Thyroid gland (tissue), 4 donors: ENCODE measurements around the gene PCDHA8. TPM values are rescaled to one million over a fixed set of nuclear protein-coding genes. Genes with fewer than 3 reads are reported as not detected.
A peak's percentile ranks its signal among the peaks of the same experiment; 100 is the strongest.
"Not testable (repeated sequence)": the region's sequence is repeated elsewhere in the genome, so short reads cannot be mapped to it uniquely, and the experiment has no call there.

Experiments
- DNase-seq, 2 donors: peaks; one replicate each; pipeline ENCODE4 v3.0.0-alpha.2; 2019
- H3K27ac ChIP-seq, 3 donors: fragments of 200-600 bp; sonication (generic); 1 replicate in 2 of 3; 2 replicates in 1 of 3; pipeline ENCODE4 v1.5.1; 2016 to 2019; ENCODE audit warnings: mild to moderate bottlenecking in 1 of 3, moderate library complexity in 1 of 3
- H3K27me3 ChIP-seq: fragments of 200-600 bp; sonication (generic); one replicate; pipeline ENCODE4 v1.5.1; 2019
- H3K36me3 ChIP-seq, 2 donors: fragments of 200-600 bp; sonication (generic); one replicate each; pipeline ENCODE4 v1.5.1; 2016 to 2019
- H3K4me1 ChIP-seq, 2 donors: fragments of 200-600 bp; sonication (generic); one replicate each; pipeline ENCODE4 v1.5.1; 2017 to 2019
- H3K4me3 ChIP-seq, 3 donors: fragments of 200-600 bp; sonication (generic); replicated peaks in 1 of 3; 1 replicate in 2 of 3; 2 replicates in 1 of 3; pipeline ENCODE4 v1.5.1; 2016; ENCODE audit warnings: mild to moderate bottlenecking in 1 of 3
- H3K9me3 ChIP-seq: fragments of 200-600 bp; sonication (generic); one replicate; pipeline ENCODE4 v1.5.1; 2017
- CTCF ChIP-seq, 6 experiments: fragments of 200-600 bp in 3 of 6; fragments of 450-650 bp in 3 of 6; sonication (generic) in 3 of 6; IDR thresholded peaks; one replicate each; pipeline ENCODE4 v1.5.1; 2016 to 2019; ENCODE audit warnings: antibody characterized with exemption in 6 of 6, mild to moderate bottlenecking in 2 of 6, inconsistent platforms in 1 of 6, moderate library complexity in 1 of 6
- POLR2A ChIP-seq, 2 donors: fragments of 450-650 bp; IDR thresholded peaks; one replicate each; pipeline ENCODE4 v1.6.1; 2017; ENCODE audit warnings: antibody characterized with exemption in 2 of 2, mild to moderate bottlenecking in 2 of 2, moderate library complexity in 1 of 2
- WGBS, 2 donors: methylation state at CpG; one replicate each; pipeline ENCODE4 v1.1.5; 2017; 5-methylcytosine and 5-hydroxymethylcytosine counted together
- intact Hi-C: fragments of 100-400 bp; cut with DNase I; formaldehyde crosslinking; loops from one replicate; pipeline ENCODE4 v1.15.1; 2023
- total RNA-seq, 4 donors: library from RNA; depleted of rRNA; stranded (reverse); fragments of >200 nt; gene quantifications; one replicate each; pipeline ENCODE4 v1.2.3, GENCODE V29; 2016

PCDHA8 gene
- total RNA-seq, 4 donors from 2014 or later: 0.27 to 0.93 (median 0.33) TPM; not detected in 1

- 14 to 17% methylated on average over 17 to 25 of the region's 27 CpGs for WGBS, 2 donors
These were observed 13.2 kb upstream of the PCDHA8 start, which contains the start of gene PCDHA6 for GRCh38 chr5:140827704-140828361. PCDHA6 (plus strand) TSS chr5:140827960; CDS start chr5:140828092, 132 bp downstream.

DNA sequence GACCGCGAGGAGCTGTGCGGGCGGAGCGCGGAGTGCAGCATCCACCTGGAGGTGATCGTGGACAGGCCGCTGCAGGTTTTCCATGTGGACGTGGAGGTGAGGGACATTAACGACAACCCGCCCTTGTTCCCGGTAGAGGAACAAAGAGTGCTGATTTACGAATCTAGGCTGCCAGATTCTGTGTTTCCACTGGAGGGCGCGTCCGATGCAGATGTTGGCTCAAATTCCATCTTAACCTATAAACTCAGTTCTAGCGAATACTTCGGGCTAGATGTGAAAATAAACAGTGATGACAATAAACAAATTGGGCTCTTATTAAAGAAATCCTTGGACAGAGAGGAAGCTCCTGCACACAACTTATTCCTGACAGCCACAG, 12.6 kb upstream of the PCDHA8 start:
- Histone ChIP-seq H3K4me1 (no peaks in the 10 kb centered on the region), H3K4me3 (peak overlapping the region in 1 of 3 donors; percentile 11), H3K27ac (no peak overlapping the region), H3K36me3 (no peaks in the 10 kb centered on the region), H3K9me3 (no peaks in the 10 kb centered on the region), H3K27me3 (peaks cover 7% of the 10 kb centered on the region)
- WGBS, 2 donors: 14 to 18% methylated on average over 16 to 18 of the region's 18 CpGs
- DNase-seq: no peak
- no peak for TF ChIP-seq POLR2A (IDR thresholded peaks at IDR 0.05)
- no peak for TF ChIP-seq CTCF (IDR thresholded peaks at IDR 0.05)
- intact Hi-C loops: no loop called here

More at GRCh38 chr5:140827704-140828361, 13.2 kb upstream of the PCDHA8 start, which contains the start of gene PCDHA6:
- H3K27me3 ChIP-seq: peaks cover 7% of the 10 kb centered on the region
- TF ChIP-seq CTCF (IDR thresholded peaks at IDR 0.05) (peak in 2 of 6 experiments; percentile 1 to 20), POLR2A (IDR thresholded peaks at IDR 0.05) (no peak)
- no peaks in the 10 kb centered on the region for H3K9me3 ChIP-seq
- peak within 1 kb of the TSS in 1 of 3 donors; percentile 11 for H3K4me3 ChIP-seq
- no peaks in the 10 kb centered on the region for H3K36me3 ChIP-seq
- intact Hi-C loops: no loop called here
- no peaks in the 10 kb centered on the region for H3K4me1 ChIP-seq
- no peak within 1 kb of the TSS for H3K27ac ChIP-seq
- no peak for DNase-seq

GRCh38 chr5:140829511-140830501, 11.2 kb upstream of the PCDHA8 start:
- H3K4me3 ChIP-seq, H3K27ac ChIP-seq, intact Hi-C loops, H3K4me1 ChIP-seq, H3K36me3 ChIP-seq, H3K27me3 ChIP-seq, DNase-seq, H3K9me3 ChIP-seq: not testable (repeated sequence)
- WGBS, 2 donors: 30 to 44% methylated on average over 26 to 39 of the region's 106 CpGs

DNA sequence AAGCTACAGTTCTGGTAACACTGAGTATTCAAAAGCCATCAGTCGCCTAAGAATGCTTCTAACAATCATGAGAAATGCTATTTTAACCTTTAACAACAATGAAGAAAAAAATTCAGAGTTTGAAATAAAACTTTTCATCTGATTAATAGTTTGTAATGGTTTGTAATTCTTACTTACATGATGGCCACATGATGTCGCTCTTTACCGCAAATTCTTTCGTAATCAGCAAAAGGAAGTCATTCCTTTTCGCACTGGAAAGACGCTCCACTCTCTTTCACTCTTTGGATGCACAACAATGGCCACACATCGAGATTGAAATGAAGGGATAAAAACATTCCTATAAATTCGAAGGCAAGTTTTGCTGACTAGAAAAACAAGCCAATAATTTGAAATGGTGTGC, 7.0 kb upstream of the PCDHA8 start, which contains the start of gene PCDHA7:
Gene PCDHA7, plus strand, starts transcription at position 277 of the 400 bp plus-strand sequence. Its CDS starts 115 bp downstream, at position 392.
- intact Hi-C loops: no loop called here
- 6 to 12% methylated on average over 8 of the region's 8 CpGs for WGBS, 2 donors
- Histone ChIP-seq H3K27ac (no peak within 1 kb of the TSS), H3K4me1 (no peaks in the 10 kb centered on the region), H3K36me3 (no peaks in the 10 kb centered on the region), H3K9me3 (no peaks in the 10 kb centered on the region), H3K27me3 (no peaks in the 10 kb centered on the region), H3K4me3 (no peak within 1 kb of the TSS)
- TF ChIP-seq POLR2A (IDR thresholded peaks at IDR 0.05): no peak
- no peak for TF ChIP-seq CTCF (IDR thresholded peaks at IDR 0.05)
- DNase-seq: no peak

GRCh38 chr5:140834439-140835008, 6.5 kb upstream of the PCDHA8 start:
- DNase-seq, H3K36me3 ChIP-seq, H3K27ac ChIP-seq, H3K27me3 ChIP-seq, H3K4me3 ChIP-seq, intact Hi-C loops, H3K9me3 ChIP-seq, H3K4me1 ChIP-seq: not testable (repeated sequence)
- WGBS, 2 donors: 16 to 19% methylated on average over 26 to 27 of the region's 38 CpGs
